Measurements from ENCODE around the gene TNF.
"Not testable (repeated sequence)": the region's sequence is repeated elsewhere in the genome, so short reads cannot be mapped to it uniquely, and the experiment has no call there.

The TNF gene

GRCh38 chr6:31588871-31589650 is 13.7 kb downstream of the TNF start:
- DNase-seq (ENCODE audit: low spot score), result no peak

GRCh38 chr6:31590691-31591090 is 15.3 kb downstream of the TNF start:
- DNase-seq (ENCODE audit: low spot score), result not testable (repeated sequence)

- DNase-seq (ENCODE audit: low spot score), result no peak
These were observed 17.0 kb downstream of the TNF start for GRCh38 chr6:31592396-31592771.

DNA sequence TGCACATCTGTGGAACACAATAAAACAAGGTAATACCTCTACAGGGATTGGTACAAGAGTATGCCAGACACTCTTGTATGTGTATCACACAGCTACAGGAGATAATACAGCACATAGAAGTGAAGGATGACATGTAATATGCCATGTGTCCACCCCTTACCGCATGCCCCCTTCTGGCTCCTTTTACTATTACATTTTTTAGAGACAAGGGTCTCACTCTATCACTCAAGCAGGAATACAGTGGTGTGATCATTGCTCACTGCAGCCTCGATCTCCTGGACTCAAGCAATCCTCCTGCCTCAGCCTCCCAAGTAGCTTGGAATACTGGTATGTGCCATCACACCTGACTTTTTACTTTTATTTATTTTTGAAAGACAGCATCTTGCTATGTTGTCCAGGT is 21.6 kb downstream of the TNF start:
- DNase-seq (ENCODE audit: low spot score), result peak; percentile 80

GRCh38 chr6:31607317-31607716 is 32.0 kb downstream of the TNF start:
- no peak for DNase-seq (ENCODE audit: low spot score)

DNA sequence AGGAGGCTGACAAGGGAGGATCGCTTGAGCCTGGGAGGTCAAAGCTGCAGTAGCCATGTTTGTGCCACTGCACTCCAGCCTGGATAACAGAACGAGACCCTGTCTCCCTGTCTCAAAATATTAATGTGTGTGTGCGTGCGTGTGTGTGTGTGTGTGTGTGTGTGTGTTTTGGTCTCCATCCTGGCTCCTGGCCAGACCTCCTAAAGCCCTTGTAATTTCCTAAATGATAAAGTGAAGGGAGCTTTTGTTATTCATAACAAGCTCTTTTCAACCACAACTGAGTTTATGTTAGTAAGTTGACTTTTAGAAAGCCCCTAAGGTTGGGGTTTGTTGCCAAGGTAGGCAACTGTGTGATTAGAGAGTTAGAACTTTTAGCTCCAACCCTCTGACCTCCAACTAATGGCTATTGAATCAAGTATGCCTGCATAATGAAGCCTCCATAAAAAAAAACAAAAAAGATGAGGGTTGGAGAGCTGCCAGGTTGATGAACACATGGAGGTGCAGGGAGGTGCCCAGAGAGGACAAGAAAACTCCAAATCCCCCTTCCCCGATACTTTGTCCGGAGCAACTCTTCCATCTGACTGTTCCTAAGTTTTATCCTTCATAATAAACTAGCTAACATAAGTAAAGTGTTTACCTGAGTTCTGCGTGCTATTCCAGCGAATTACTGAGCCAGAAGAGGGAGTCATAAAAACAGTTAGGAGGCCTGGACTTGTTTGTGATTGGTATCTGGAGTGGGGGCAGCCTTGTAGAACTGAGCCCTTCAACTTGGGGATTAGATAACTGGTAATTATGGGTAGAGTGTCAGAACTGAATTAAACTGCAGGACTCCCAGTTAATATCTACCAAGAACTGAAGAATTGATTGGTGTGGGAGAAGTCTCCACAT is 34.4 kb downstream of the TNF start:
- no peak for DNase-seq (ENCODE audit: low spot score)

- no peak for DNase-seq (ENCODE audit: low spot score)
These were observed 35.6 kb downstream of the TNF start for GRCh38 chr6:31610968-31611367.

- DNase-seq (ENCODE audit: low spot score), result no peak
These were observed 38.8 kb downstream of the TNF start for GRCh38 chr6:31614075-31614619.

DNA sequence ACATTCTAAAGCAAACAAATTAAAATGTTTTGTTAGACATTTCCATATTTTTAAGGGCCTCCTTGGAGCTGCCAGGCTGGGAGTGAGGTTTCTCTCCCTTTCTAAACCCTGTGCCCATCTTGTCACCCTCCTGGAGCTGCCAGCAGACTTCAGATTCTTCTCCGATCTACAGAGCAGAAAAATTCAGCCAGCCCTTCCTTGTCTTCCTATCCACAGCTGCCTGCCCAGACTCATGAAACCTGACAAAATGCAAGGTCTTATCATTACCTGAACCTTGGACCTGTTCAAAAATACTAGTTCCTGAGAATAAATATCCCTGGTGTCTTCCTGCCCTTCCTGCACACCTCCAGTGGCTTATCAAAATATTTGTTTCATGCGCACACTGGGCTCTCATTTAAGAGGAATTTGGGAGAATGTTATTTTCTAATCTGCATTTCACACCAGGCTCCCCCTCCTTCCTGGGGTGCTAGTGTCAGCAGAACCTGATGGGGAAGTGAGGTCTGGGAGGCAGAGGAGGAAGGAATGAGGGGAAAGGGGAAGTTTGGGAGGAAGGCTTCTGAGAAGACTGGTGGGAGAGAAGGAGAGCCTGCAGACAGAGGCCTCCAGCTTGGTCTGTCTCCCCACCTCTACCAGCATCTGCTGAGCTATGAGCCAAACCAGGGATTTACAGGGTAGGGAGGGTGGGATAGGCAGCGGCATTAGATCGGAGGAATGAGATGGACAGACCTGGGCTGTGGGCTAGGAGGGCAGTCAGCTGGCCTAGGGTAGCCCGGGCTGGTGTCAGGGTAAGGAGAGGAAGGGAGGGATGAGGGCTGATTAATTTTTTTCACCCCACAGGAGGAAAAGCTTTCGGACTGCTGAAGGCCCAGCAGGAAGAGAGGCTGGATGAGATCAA is 39.6 kb downstream of the TNF start, which contains the start of gene AIF1:
AIF1 (plus strand) TSS at position 551 of the 895 bp plus-strand sequence; CDS start at position 647, 96 bp downstream.
- no peak for DNase-seq (ENCODE audit: low spot score)

DNA sequence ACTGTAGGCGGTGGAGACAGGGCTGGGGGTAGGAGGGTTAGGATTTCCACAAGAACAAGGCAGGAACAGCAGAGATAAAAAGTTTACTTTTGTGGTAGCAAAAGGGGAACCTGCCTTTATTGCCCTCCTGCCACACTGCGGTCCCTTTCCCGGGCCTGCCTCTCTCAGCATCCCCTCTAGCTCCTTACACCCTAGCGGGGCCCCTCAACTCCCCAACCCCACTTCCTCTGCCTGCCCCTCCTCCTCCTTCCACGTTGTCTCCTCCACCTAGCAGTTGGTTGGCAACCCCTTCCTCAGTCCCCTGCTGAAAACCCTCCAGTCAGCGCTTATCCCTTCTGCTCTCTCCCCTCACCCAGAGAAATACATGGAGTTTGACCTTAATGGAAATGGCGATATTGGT is 40.4 kb downstream of the TNF start:
- peak; percentile 47 for DNase-seq (ENCODE audit: low spot score)

GRCh38 chr6:31617010-31617409 is 41.6 kb downstream of the TNF start:
- DNase-seq (ENCODE audit: low spot score), result no peak

- peak; percentile 99 for DNase-seq (ENCODE audit: low spot score)
These were observed 44.6 kb downstream of the TNF start for GRCh38 chr6:31619805-31620585.

- peak; percentile 73 for DNase-seq (ENCODE audit: low spot score)
These were observed 45.4 kb downstream of the TNF start, which contains the start of gene PRRC2A for GRCh38 chr6:31620586-31621319. TSS of gene PRRC2A (plus strand) at chr6:31620715. CDS start at chr6:31622790, 2,075 bp downstream.

GRCh38 chr6:31621320-31621939 is 46.1 kb downstream of the TNF start:
- no peak for DNase-seq (ENCODE audit: low spot score)

DNA sequence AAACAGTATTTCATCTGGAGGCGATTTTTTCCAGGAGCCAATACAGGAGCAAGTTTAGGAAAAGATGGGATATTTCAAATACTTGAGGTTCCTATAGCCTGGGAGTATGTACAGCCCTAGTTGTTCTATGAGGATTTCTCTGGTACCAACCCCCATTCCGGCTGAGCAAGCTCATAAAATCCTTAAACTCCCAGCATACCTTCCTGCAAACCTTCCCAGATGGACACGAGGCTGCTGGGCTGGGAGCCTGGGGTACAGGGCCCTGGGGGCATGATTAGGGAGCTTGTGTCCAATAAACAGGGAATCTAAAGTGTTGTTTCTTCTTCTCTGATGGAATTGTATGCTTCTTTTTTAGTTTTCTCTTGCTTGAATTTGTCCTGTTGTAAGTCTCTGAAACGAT is 46.6 kb downstream of the TNF start:
- no peak for DNase-seq (ENCODE audit: low spot score)

DNA sequence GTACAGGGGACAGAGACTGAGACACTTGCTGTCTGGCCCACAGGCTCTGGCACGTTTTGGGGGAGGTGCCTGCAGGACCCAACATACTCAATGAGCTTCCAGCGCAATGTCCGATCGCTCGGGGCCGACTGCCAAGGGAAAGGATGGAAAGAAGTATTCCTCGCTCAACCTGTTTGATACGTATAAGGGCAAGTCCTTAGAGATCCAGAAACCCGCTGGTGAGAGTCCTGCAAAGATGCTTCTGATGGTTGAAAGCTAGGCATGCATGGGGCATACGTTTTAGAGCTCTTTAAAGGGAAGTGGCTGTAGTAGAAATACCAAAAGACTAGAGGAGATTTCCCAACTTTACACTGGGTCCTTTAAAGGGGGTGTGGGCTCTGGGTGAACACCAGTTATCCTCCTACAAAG is 47.3 kb downstream of the TNF start:
- no peak for DNase-seq (ENCODE audit: low spot score)

- no peak for DNase-seq (ENCODE audit: low spot score)
These were observed 48.7 kb downstream of the TNF start for GRCh38 chr6:31624070-31624469.

GRCh38 chr6:31626952-31627351 is 51.6 kb downstream of the TNF start:
- no peak for DNase-seq (ENCODE audit: low spot score)

DNA sequence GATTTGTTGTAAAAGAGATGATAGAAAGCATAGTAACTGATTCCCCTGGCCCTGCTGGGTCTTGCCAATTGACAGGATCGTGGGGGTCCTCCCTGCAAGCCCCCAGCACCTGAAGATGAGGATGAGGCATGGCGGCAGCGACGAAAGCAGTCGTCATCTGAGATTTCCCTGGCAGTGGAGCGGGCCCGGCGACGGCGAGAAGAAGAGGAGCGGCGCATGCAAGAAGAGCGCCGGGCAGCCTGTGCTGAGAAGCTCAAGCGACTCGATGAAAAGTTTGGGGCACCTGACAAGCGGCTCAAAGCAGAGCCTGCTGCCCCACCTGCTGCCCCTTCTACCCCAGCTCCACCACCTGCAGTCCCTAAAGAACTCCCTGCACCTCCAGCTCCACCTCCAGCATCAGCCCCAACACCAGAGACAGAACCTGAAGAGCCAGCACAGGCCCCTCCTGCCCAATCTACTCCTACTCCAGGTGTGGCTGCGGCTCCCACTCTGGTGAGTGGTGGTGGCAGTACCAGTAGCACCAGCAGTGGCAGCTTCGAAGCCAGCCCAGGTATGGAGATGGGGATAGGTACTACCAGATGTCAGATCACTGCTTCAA is 52.4 kb downstream of the TNF start:
- DNase-seq (ENCODE audit: low spot score), result no peak

Measured in CD4-positive, alpha-beta T cell treated with Interleukin-6 at 100 ng/mL for 8 hours (primary cell).